IPS DF 6.9 (cell line): ENCODE results near the gene MED25.

Experiments used
- DNase-seq: peaks from one replicate; pipeline ENCODE4 v3.0.0-alpha.2; 2013; ENCODE audit warnings: low read depth, low spot score
- H3K27ac ChIP-seq: one replicate; pipeline ENCODE4 v1.5.1; 2013; ENCODE audit warnings: low read length, control low read depth
- H3K27me3 ChIP-seq: 2 replicates; pipeline ENCODE4 v1.6.1; 2013; ENCODE audit warnings: mild to moderate bottlenecking, low read length; ENCODE audit not compliant: control insufficient read depth, insufficient read depth
- H3K36me3 ChIP-seq: 2 replicates; pipeline ENCODE4 v1.6.1; 2013; ENCODE audit warnings: low read length; ENCODE audit not compliant: control insufficient read depth, insufficient read depth
- H3K4me1 ChIP-seq: 2 replicates; pipeline ENCODE4 v1.6.1; 2013; ENCODE audit warnings: low read length; ENCODE audit not compliant: control insufficient read depth, insufficient read depth
- H3K4me3 ChIP-seq: 2 replicates; pipeline ENCODE4 v1.5.1; 2013; ENCODE audit warnings: mild to moderate bottlenecking, low read length
- H3K9me3 ChIP-seq: 2 replicates; pipeline ENCODE4 v1.6.1; 2013; ENCODE audit warnings: low read length, inconsistent platforms; ENCODE audit not compliant: control insufficient read depth, insufficient read depth
- WGBS: extraction: QIAGEN DNeasy Blood & Tissue Kit; methylation state at CpG from one replicate; pipeline ENCODE4 v1.1.7; 2013; ENCODE audit warnings: mixed read lengths, missing lambda C conversion rate; ENCODE audit not compliant: insufficient read length, insufficient coverage; 5-methylcytosine and 5-hydroxymethylcytosine counted together

MED25 gene

GRCh38 chr19:49781394-49781793, 36.7 kb upstream of the MED25 start:
- Histone ChIP-seq H3K27ac (no peak overlapping the region), H3K4me1 (no peaks in the 10 kb centered on the region), H3K4me3 (no peak overlapping the region), H3K36me3 (peaks cover 7% of the 10 kb centered on the region; the same call in 1 of the 2 replicates), H3K27me3 (no peaks in the 10 kb centered on the region), H3K9me3 (no peaks in the 10 kb centered on the region)
- WGBS, result no CpG with 5 or more reads among the region's 7 CpGs
- no peak for DNase-seq

DNA sequence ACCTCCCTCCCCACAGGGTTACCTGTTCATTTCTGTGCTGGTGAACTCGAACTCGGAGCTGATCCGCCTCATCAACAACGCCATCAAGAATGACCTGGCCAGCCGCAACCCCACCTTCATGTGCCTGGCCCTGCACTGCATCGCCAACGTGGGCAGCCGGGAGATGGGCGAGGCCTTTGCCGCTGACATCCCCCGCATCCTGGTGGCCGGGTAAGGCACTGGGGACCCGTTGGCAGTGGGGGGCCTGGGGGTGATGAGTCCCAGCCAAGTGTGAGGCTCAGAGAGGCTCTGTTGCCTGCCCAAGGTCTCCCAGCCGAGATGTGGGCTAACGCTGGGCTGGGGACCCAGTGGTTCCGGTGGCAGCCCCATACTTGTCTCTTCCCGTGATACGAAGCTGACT, 35.6 kb upstream of the MED25 start:
- H3K4me1 ChIP-seq, result no peaks in the 10 kb centered on the region
- no peak for DNase-seq
- H3K9me3 ChIP-seq, result no peaks in the 10 kb centered on the region
- H3K27ac ChIP-seq, result no peak overlapping the region
- no peaks in the 10 kb centered on the region for H3K27me3 ChIP-seq
- peaks cover 7% of the 10 kb centered on the region; the same call in 1 of the 2 replicates for H3K36me3 ChIP-seq
- H3K4me3 ChIP-seq, result no peak overlapping the region
- no CpG with 5 or more reads among the region's 18 CpGs for WGBS

DNA sequence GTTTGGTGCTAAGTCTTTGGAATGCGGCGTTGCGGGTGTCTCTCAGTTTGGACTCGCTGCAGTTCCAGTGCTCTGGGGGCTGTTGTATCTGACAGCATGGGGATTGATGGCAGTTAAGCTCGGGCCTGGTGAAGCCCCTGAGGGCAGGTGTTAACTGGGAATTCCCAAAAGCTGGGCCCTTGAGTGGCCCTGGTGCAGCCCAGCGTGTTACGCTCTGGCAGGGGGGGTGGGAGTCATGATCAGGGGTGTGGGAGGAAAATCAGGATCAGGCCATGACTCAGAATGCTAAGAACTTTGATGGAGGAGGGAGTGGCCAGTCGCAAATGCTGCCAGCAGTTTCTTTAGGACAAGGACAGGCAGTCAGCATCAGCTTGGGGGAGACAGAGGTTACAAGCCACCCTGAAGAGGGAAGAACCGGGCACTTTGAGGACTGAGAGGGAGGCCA, 31.7 kb upstream of the MED25 start:
- H3K27me3 ChIP-seq, result no peaks in the 10 kb centered on the region
- DNase-seq, result no peak
- H3K9me3 ChIP-seq, result no peaks in the 10 kb centered on the region
- no peak overlapping the region for H3K4me3 ChIP-seq
- H3K27ac ChIP-seq, result no peak overlapping the region
- H3K36me3 ChIP-seq, result peaks cover 8% of the 10 kb centered on the region; the same call in 1 of the 2 replicates
- WGBS, result no CpG with 5 or more reads among the region's 9 CpGs
- no peaks in the 10 kb centered on the region for H3K4me1 ChIP-seq

DNA sequence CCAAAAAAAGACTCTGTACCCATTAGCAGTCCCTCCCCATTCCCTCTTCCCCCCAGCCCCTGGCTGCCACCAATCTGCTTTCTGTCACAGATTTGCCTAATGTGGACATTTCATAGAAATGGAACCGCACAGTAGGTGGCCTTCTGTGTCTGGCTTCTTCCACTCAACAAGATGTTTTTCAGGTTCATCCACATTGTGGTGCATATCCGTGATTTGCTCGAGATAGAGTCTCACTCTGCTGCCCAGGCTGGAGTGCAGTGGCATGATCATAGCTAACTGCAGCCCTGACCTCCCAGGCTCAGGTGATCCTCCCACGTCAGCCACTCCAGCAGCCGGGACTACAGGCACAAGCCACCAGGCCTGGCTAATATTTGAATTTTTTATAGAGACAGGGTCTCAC, 30.3 kb upstream of the MED25 start:
- DNase-seq, result no peak
- Histone ChIP-seq H3K4me1 (no peaks in the 10 kb centered on the region), H3K9me3 (no peaks in the 10 kb centered on the region), H3K4me3 (no peak overlapping the region), H3K27me3 (no peaks in the 10 kb centered on the region), H3K36me3 (peaks cover 10% of the 10 kb centered on the region), H3K27ac (no peak overlapping the region)
- WGBS, result no CpG with 5 or more reads among the region's 5 CpGs

GRCh38 chr19:49788857-49789256, 29.2 kb upstream of the MED25 start:
- Histone ChIP-seq H3K27me3 (no peaks in the 10 kb centered on the region), H3K27ac (no peak overlapping the region), H3K4me1 (no peaks in the 10 kb centered on the region), H3K36me3 (peaks cover 10% of the 10 kb centered on the region), H3K4me3 (no peak overlapping the region), H3K9me3 (no peaks in the 10 kb centered on the region)
- DNase-seq, result no peak
- no CpG with 5 or more reads among the region's 10 CpGs for WGBS

DNA sequence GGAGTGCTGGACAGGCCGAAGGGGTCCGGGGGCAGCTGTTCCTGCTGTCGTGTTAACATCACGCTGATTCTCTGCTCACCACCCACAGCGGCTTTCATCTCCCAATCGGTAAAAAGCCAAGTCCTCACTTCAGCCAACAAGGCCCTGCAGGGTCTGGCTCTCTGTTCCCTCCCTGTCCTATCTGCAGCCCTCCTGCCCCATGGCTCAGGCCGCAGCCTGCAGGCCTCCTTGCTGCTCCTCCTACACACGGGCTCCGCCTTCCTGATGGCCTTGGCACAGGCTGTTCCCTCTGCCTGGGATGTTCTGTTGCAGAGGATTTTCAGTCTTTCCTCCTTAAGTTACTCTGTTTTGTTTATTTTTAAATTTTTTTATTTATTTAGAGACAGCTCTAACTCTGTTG, 27.2 kb upstream of the MED25 start:
- peaks cover 12% of the 10 kb centered on the region for H3K36me3 ChIP-seq
- WGBS, result no CpG with 5 or more reads among the region's 9 CpGs
- no peaks in the 10 kb centered on the region for H3K27me3 ChIP-seq
- H3K4me1 ChIP-seq, result no peaks in the 10 kb centered on the region
- H3K9me3 ChIP-seq, result no peaks in the 10 kb centered on the region
- DNase-seq, result no peak
- no peak overlapping the region for H3K4me3 ChIP-seq
- no peak overlapping the region for H3K27ac ChIP-seq

DNA sequence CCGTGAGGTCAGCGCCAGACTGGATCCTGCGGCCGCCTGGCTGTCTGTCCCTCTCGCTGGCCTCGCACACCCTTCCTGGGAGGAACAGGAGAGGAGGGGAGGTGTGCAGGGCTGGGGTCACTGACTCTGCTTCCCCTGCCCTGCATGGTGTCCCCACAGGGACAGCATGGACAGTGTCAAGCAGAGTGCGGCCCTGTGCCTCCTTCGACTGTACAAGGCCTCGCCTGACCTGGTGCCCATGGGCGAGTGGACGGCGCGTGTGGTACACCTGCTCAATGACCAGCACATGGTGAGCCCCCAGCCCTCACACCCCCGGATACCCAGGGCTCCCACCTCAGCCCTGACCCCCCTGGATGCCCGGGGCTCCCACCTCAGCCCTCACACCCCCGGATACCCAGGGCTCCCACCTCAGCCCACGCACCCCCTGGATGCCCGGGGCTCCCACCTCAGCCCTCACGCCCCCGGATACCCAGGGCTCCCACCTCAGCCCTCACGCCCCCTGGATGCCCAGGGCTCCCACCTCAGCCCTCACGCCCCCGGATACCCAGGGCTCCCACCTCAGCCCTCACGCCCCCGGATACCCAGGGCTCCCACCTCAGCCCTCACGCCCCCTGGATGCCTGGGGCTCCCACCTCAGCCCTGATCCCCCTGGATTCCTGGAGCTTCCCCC, 26.2 kb upstream of the MED25 start:
- Histone ChIP-seq H3K4me3 (no peak overlapping the region), H3K36me3 (peaks cover 21% of the 10 kb centered on the region), H3K9me3 (no peaks in the 10 kb centered on the region), H3K27ac (no peak overlapping the region), H3K4me1 (no peaks in the 10 kb centered on the region), H3K27me3 (no peaks in the 10 kb centered on the region)
- no CpG with 5 or more reads among the region's 26 CpGs for WGBS
- no peak for DNase-seq

GRCh38 chr19:49792829-49793560, 25.1 kb upstream of the MED25 start:
- no peaks in the 10 kb centered on the region for H3K27me3 ChIP-seq
- H3K9me3 ChIP-seq, result no peaks in the 10 kb centered on the region
- WGBS, result no CpG with 5 or more reads among the region's 22 CpGs
- peaks cover 21% of the 10 kb centered on the region for H3K36me3 ChIP-seq
- no peak for DNase-seq
- H3K4me3 ChIP-seq, result no peak overlapping the region
- H3K27ac ChIP-seq, result no peak overlapping the region
- no peaks in the 10 kb centered on the region for H3K4me1 ChIP-seq

DNA sequence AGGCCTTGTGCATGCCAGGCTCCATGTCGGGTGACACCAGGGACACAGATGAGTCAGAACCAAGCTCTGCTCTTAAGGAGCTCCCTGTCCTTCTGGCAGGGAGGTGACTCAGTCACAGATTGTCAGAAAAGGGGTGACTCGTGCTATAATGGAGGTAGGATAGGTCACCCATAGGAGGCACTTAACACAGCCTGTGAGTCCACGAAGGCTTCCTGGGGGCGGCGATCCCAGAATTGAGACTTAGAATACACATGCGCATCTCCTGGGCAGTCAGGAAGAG, 24.6 kb upstream of the MED25 start:
- Histone ChIP-seq H3K36me3 (peaks cover 21% of the 10 kb centered on the region), H3K27ac (no peak overlapping the region), H3K27me3 (no peaks in the 10 kb centered on the region), H3K4me1 (no peaks in the 10 kb centered on the region), H3K4me3 (no peak overlapping the region), H3K9me3 (no peaks in the 10 kb centered on the region)
- no peak for DNase-seq
- WGBS, result no CpG with 5 or more reads among the region's 6 CpGs

DNA sequence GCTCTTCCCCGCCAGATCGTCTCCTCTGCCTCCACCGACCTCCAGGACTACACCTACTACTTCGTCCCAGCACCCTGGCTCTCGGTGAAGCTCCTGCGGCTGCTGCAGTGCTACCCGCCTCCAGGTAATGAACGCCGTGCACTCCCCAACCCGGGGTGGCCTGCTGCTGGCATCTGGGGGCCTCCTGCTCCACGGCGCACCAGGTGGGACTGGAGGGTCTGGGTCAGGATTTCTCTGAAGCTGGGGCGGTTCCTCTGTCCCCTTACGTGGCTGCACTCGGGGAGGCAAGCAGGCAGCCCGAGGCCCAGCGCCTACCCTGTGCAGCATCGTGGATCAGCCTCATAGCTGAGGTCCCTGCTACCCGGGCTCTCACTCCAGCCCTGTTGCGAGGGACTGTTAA, 22.5 kb upstream of the MED25 start:
- Histone ChIP-seq H3K27me3 (no peaks in the 10 kb centered on the region), H3K27ac (no peak overlapping the region), H3K36me3 (peaks cover 31% of the 10 kb centered on the region), H3K4me1 (no peaks in the 10 kb centered on the region), H3K4me3 (no peak overlapping the region), H3K9me3 (no peaks in the 10 kb centered on the region)
- no CpG with 5 or more reads among the region's 20 CpGs for WGBS
- no peak for DNase-seq

- no peaks in the 10 kb centered on the region for H3K9me3 ChIP-seq
- WGBS, result no CpG with 5 or more reads among the region's 11 CpGs
- no peak overlapping the region for H3K4me3 ChIP-seq
- H3K27me3 ChIP-seq, result no peaks in the 10 kb centered on the region
- H3K36me3 ChIP-seq, result peaks cover 31% of the 10 kb centered on the region
- no peak overlapping the region for H3K27ac ChIP-seq
- H3K4me1 ChIP-seq, result peaks cover 4% of the 10 kb centered on the region; the same call in 1 of the 2 replicates
- DNase-seq, result no peak
Measured at GRCh38 chr19:49798574-49798973, 19.5 kb upstream of the MED25 start.
